Endothelial cell of umbilical vein (primary cell): ENCODE measurements around the gene MRPL42. TPM values are rescaled to one million over a fixed set of nuclear protein-coding genes. Genes with fewer than 3 reads are reported as not detected.

Experiments used
- BruUV-seq: library from RNA; stranded (reverse); fragments of 400-500 nt; replicated peaks from 2 replicates; lab custom pipeline; 2021; lab: Mats Ljungman, UMichigan
- CTCF ChIA-PET: fragments of 300-600, 350-600 bp; sonication (Branson Sonifier 250); formaldehyde crosslinking; loops from one replicate; lab custom pipeline; 2021; ENCODE audit warnings: antibody characterized with exemption, inconsistent platforms; lab: Charles Lee
- POLR2A ChIA-PET: fragments of 300-600, 350-600 bp; sonication (Branson Sonifier 250); formaldehyde crosslinking; loops from one replicate; lab custom pipeline; 2021; ENCODE audit warnings: antibody characterized with exemption, inconsistent platforms; lab: Charles Lee
- DNase-seq: peaks from one replicate; pipeline ENCODE4 v3.0.0-alpha.2; 2011; ENCODE audit warnings: low read depth, low spot score
- FAIRE-seq: peaks from 2 replicates; lab custom pipeline; 2011; peaks lifted over from hg19 to GRCh38; lab: Jason Lieb, UNC
- H2AFZ ChIP-seq: 2 replicates; pipeline ENCODE4 v1.6.0; 2012; ENCODE audit warnings: low read depth, low read length, control low read depth, inconsistent platforms
- H3K27ac ChIP-seq: 2 replicates; pipeline ENCODE4 v1.5.1; 2011; ENCODE audit warnings: low read depth, mild to moderate bottlenecking, control low read depth, low read length, moderate library complexity; ENCODE audit not compliant: insufficient read depth
- H3K27me3 ChIP-seq, 2 experiments: 2 replicates each; pipeline versions ENCODE4 v1.6.0 to v1.6.1; 2011; ENCODE audit warnings: low read length in 2 of 2, mixed read lengths in 1 of 2; ENCODE audit not compliant: control insufficient read depth in 2 of 2, insufficient read depth in 2 of 2
- H3K36me3 ChIP-seq, 2 experiments: 2 replicates in 1 of 2; 3 replicates in 1 of 2; pipeline ENCODE4 v1.5.1; 2011; ENCODE audit warnings: low read length in 2 of 2, mild to moderate bottlenecking in 1 of 2, moderate library complexity in 1 of 2; ENCODE audit not compliant: control insufficient read depth in 2 of 2, insufficient read depth in 2 of 2; ENCODE audit errors: extremely low read depth in 1 of 2
- H3K4me1 ChIP-seq: 3 replicates; pipeline ENCODE4 v1.5.1; 2011; ENCODE audit warnings: mild to moderate bottlenecking, low read length; ENCODE audit not compliant: control insufficient read depth, insufficient read depth; ENCODE audit errors: extremely low read depth
- H3K4me2 ChIP-seq: 2 replicates; pipeline ENCODE4 v1.6.1; 2011; ENCODE audit warnings: low read length, control low read depth, mixed read lengths; ENCODE audit not compliant: insufficient read depth
- H3K4me3 ChIP-seq, 3 experiments: fragments of 200-600 bp in 1 of 3; sonication (generic), shearing (Covaris generic) in 1 of 3; replicated peaks in 1 of 3; 2 replicates each; pipeline ENCODE4 v1.5.1; 2011 to 2016; ENCODE audit warnings: control low read depth in 3 of 3, low read length in 3 of 3, mild to moderate bottlenecking in 2 of 3, inconsistent platforms in 1 of 3, low read depth in 1 of 3, moderate library complexity in 1 of 3; ENCODE audit not compliant: insufficient read depth in 1 of 3
- H3K79me2 ChIP-seq: 2 replicates; pipeline ENCODE4 v1.6.0; 2012; ENCODE audit warnings: low read length, inconsistent platforms; ENCODE audit not compliant: control insufficient read depth, insufficient read depth
- H3K9ac ChIP-seq: replicated peaks from 2 replicates; pipeline ENCODE3; 2011; ENCODE audit warnings: low read length, control low read depth; ENCODE audit not compliant: insufficient read depth; ENCODE audit errors: extremely low read depth
- H3K9me1 ChIP-seq: replicated peaks from 3 replicates; pipeline ENCODE4 v1.6.0; 2011; ENCODE audit warnings: mild to moderate bottlenecking, low read length; ENCODE audit not compliant: control insufficient read depth, insufficient read depth; ENCODE audit errors: extremely low read depth
- H3K9me3 ChIP-seq: replicated peaks from 2 replicates; pipeline ENCODE4 v1.5.1; 2012; ENCODE audit warnings: low read length, inconsistent platforms; ENCODE audit not compliant: control insufficient read depth, insufficient read depth
- H4K20me1 ChIP-seq: replicated peaks from 2 replicates; pipeline ENCODE3; 2011; ENCODE audit warnings: mild to moderate bottlenecking, low read length; ENCODE audit not compliant: control insufficient read depth, insufficient read depth; ENCODE audit errors: extremely low read depth
- CTCF ChIP-seq, 2 donors: IDR thresholded peaks; 1 replicate in 1 of 2; 2 replicates in 1 of 2; pipeline ENCODE4 v1.5.1; 2011; ENCODE audit warnings: low read length in 2 of 2, mild to moderate bottlenecking in 2 of 2, moderate library complexity in 2 of 2, control low read depth in 1 of 2, inconsistent platforms in 1 of 2, low read depth in 1 of 2; ENCODE audit not compliant: insufficient read depth in 1 of 2; ENCODE audit errors: extremely low read depth in 1 of 2
- EZH2 ChIP-seq: IDR thresholded peaks from 2 replicates; pipeline ENCODE4 v1.6.1; 2012; ENCODE audit warnings: borderline replicate concordance, low read depth, mild to moderate bottlenecking, moderate library complexity, low read length, inconsistent platforms; ENCODE audit not compliant: severe bottlenecking
- FOS ChIP-seq: IDR thresholded peaks from 2 replicates; pipeline ENCODE4 v1.6.1; 2011; ENCODE audit warnings: mild to moderate bottlenecking, low read length, moderate library complexity, borderline replicate concordance; ENCODE audit not compliant: insufficient read depth
- GATA2 ChIP-seq: IDR thresholded peaks from 2 replicates; pipeline ENCODE4 v1.7.0; 2011; ENCODE audit warnings: low read depth, mild to moderate bottlenecking, moderate library complexity, mixed read lengths, low read length; ENCODE audit not compliant: insufficient read length, insufficient read depth
- JUN ChIP-seq: IDR thresholded peaks from 2 replicates; pipeline ENCODE4 v1.6.1; 2011; ENCODE audit warnings: borderline replicate concordance, low read depth; ENCODE audit not compliant: insufficient read length, insufficient read depth
- MAX ChIP-seq: IDR thresholded peaks from 2 replicates; pipeline ENCODE4 v1.6.1; 2011; ENCODE audit not compliant: insufficient read depth, insufficient read length
- MYC ChIP-seq: IDR thresholded peaks from one replicate; pipeline ENCODE4 v1.6.1; 2011; ENCODE audit warnings: mild to moderate bottlenecking, low read depth, low read length
- POLR2A ChIP-seq: IDR thresholded peaks from 2 replicates; pipeline ENCODE4 v1.6.1; 2012; ENCODE audit warnings: low read depth, mild to moderate bottlenecking, control low read depth, low read length
- POLR2AphosphoS5 ChIP-seq: IDR thresholded peaks from 2 replicates; pipeline ENCODE4 v1.6.1; 2012; ENCODE audit warnings: low read depth, mild to moderate bottlenecking, control low read depth, low read length, moderate library complexity; ENCODE audit not compliant: insufficient read depth
- dilution Hi-C: fragments of 300-500 bp; cut with MboI; formaldehyde crosslinking; loops from one replicate; pipeline ENCODE4 v1.15.0; 2019; ENCODE audit warnings: low sequenced_read_pairs; ENCODE audit not compliant: extremely low pct_ligation_motif_present
- intact Hi-C: fragments of 100-400 bp; cut with micrococcal nuclease; formaldehyde crosslinking; loops from one replicate; pipeline ENCODE4 v1.10.0; 2022
- polyA plus RNA-seq, 4 experiments: library from polyadenylated mRNA; depleted of rRNA in 3 of 4; stranded (reverse) in 3 of 4; unstranded in 1 of 4; fragments of >200 nt; gene quantifications; 2 replicates each; pipeline versions ENCODE4 v1.2.1 to v1.2.3, GENCODE V29; 2011 to 2012; ENCODE audit warnings: missing spikeins in 1 of 4
- total RNA-seq: library from RNA; stranded (reverse); gene quantifications from 2 replicates; pipeline ENCODE4 v1.2.3, GENCODE V29; 2021

MRPL42 gene
- total and polyA plus RNA-seq, 2 donors (not counting 3 experiments of a cell fraction or from before 2014, with no cell fraction given), result 38.5 to 61.2 TPM

- Histone ChIP-seq H2AFZ (no peak overlapping the region), H3K9ac (no peak overlapping the region), H3K4me2 (no peak overlapping the region), H3K4me3 (no peak overlapping the region), H3K27ac (no peak overlapping the region), H4K20me1 (no peaks in the 10 kb centered on the region), H3K79me2 (no peaks in the 10 kb centered on the region), H3K27me3 (no peaks in the 10 kb centered on the region), H3K9me1 (no peaks in the 10 kb centered on the region), H3K9me3 (no peaks in the 10 kb centered on the region), H3K36me3 (peaks cover 0 to 7% of the 10 kb centered on the region in 2 experiments), H3K4me1 (no peaks in the 10 kb centered on the region)
- dilution Hi-C loops, result no loop called here
- DNase-seq (no peak), FAIRE-seq (no peak)
- intact Hi-C loops, result no loop called here
- no TSS peak for BruUV-seq
- ChIA-PET POLR2A (no interaction called here), CTCF (interaction anchor here (6.8 kb wide), 1 partner anchor 594 kb away, joined by 487 read pairs; no protein-coding TSS in a partner anchor)
- TF ChIP-seq CTCF (IDR thresholded peaks at IDR 0.05; ENCODE audit: extremely low read depth in 1 of 2, insufficient read depth in 1 of 2, low read depth in 1 of 2, low read length in 2 of 2) (no peak), MAX (no peak), POLR2AphosphoS5 (no peak), JUN (no peak)
Observed at GRCh38 chr12:93507165-93507564, 39.9 kb downstream of the MRPL42 start.

GRCh38 chr12:93509506-93509905 is 42.2 kb downstream of the MRPL42 start:
- Histone ChIP-seq H4K20me1 (no peaks in the 10 kb centered on the region), H3K9me1 (no peaks in the 10 kb centered on the region), H3K4me1 (no peaks in the 10 kb centered on the region), H3K4me3 (no peak overlapping the region), H3K27me3 (no peaks in the 10 kb centered on the region), H3K4me2 (no peak overlapping the region), H3K79me2 (no peaks in the 10 kb centered on the region), H3K9ac (no peak overlapping the region), H3K27ac (no peak overlapping the region), H3K36me3 (peaks cover 0 to 6% of the 10 kb centered on the region in 2 experiments), H3K9me3 (no peaks in the 10 kb centered on the region), H2AFZ (no peak overlapping the region)
- dilution Hi-C loops (no loop called here), intact Hi-C loops (no loop called here)
- BruUV-seq, result no TSS peak
- POLR2A ChIA-PET, result no interaction called here
- FAIRE-seq (no peak), DNase-seq (no peak)
- CTCF ChIA-PET, result interaction anchor here (1.0 to 9.0 kb wide), 3 partner anchors 9 to 592 kb away, joined by 3 to 79 read pairs (median 5); no protein-coding TSS in a partner anchor
- TF ChIP-seq POLR2A (no peak), POLR2AphosphoS5 (no peak), MAX (no peak), FOS (no peak), GATA2 (no peak), EZH2 (no peak), JUN (no peak), CTCF (IDR thresholded peaks at IDR 0.05; ENCODE audit: extremely low read depth in 1 of 2, insufficient read depth in 1 of 2, low read depth in 1 of 2, low read length in 2 of 2) (no peak), MYC (no peak)
